Smooth muscle cell (in vitro differentiated cells): ENCODE results near the gene EXOC6B. TPM values are rescaled to one million over a fixed set of nuclear protein-coding genes. Genes with fewer than 3 reads are reported as not detected.

Experiments used
- DNase-seq: peaks from one replicate; lab custom pipeline; 2025; ENCODE audit not compliant: unreplicated experiment; lab: John Stamatoyannopoulos, UW
- H2AFZ ChIP-seq: fragments of 200-600 bp; sonication (generic); 2 replicates; pipeline ENCODE4 v1.6.0; 2016; ENCODE audit warnings: antibody characterized with exemption, low read depth, mild to moderate bottlenecking
- H3F3A ChIP-seq: fragments of 200-600 bp; sonication (generic); 2 replicates; pipeline ENCODE4 v1.6.0; 2017; ENCODE audit warnings: antibody characterized with exemption, low read depth
- H3K27ac ChIP-seq: fragments of 200-600 bp; sonication (generic); 2 replicates; pipeline ENCODE4 v1.5.1; 2016; ENCODE audit warnings: low read depth, mild to moderate bottlenecking
- H3K27me3 ChIP-seq: fragments of 200-600 bp; sonication (generic); 2 replicates; pipeline ENCODE4 v1.6.1; 2016; ENCODE audit warnings: low read depth, mild to moderate bottlenecking
- H3K36me3 ChIP-seq: fragments of 200-600 bp; sonication (generic); 2 replicates; pipeline ENCODE4 v1.5.1; 2016; ENCODE audit warnings: low read depth
- H3K4me1 ChIP-seq: fragments of 200-600 bp; sonication (generic); 2 replicates; pipeline ENCODE4 v1.5.1; 2016; ENCODE audit warnings: low read depth
- H3K4me2 ChIP-seq: fragments of 200-600 bp; sonication (generic); 2 replicates; pipeline ENCODE4 v1.6.0; 2016; ENCODE audit warnings: mild to moderate bottlenecking
- H3K4me3 ChIP-seq: fragments of 200-600 bp; sonication (generic); 2 replicates; pipeline ENCODE4 v1.5.1; 2016; ENCODE audit warnings: mild to moderate bottlenecking
- H3K79me2 ChIP-seq: fragments of 200-600 bp; sonication (generic); 2 replicates; pipeline ENCODE4 v1.6.0; 2016; ENCODE audit warnings: low read depth, mild to moderate bottlenecking
- H3K9ac ChIP-seq: fragments of 200-600 bp; sonication (generic); 2 replicates; pipeline ENCODE4 v1.6.0; 2016; ENCODE audit warnings: low read depth
- H3K9me3 ChIP-seq: fragments of 200-600 bp; sonication (generic); replicated peaks from 2 replicates; pipeline ENCODE4 v1.5.1; 2016; ENCODE audit warnings: low read depth
- H4K20me1 ChIP-seq: fragments of 200-600 bp; sonication (generic); 2 replicates; pipeline ENCODE4 v1.6.0; 2016; ENCODE audit warnings: low read depth
- WGBS: methylation state at CpG from one replicate; pipeline ENCODE4 v1.1.7; 2016; ENCODE audit warnings: low lambda C conversion rate; 5-methylcytosine and 5-hydroxymethylcytosine counted together
- polyA plus RNA-seq: library from polyadenylated mRNA; unstranded; fragments of >200 nt; fragmentation: Nextera tagmentation; extraction: Ambion mirVana; gene quantifications from 2 replicates; pipeline ENCODE4 v1.2.1, GENCODE V29; 2016
- total RNA-seq: library from RNA; depleted of rRNA; stranded (reverse); fragments of >200 nt; gene quantifications from 2 replicates; pipeline ENCODE4 v1.2.3, GENCODE V29; 2014
- TF ChIP-seq, protein P1 (sequence below): fragments of 200-600 bp; sonication (generic); IDR thresholded peaks from 2 replicates; pipeline ENCODE4 v1.5.1; 2017; ENCODE audit warnings: borderline replicate concordance, mild to moderate bottlenecking, antibody characterized with exemption; ENCODE audit not compliant: insufficient read depth, poor library complexity, severe bottlenecking

The EXOC6B gene
- total and polyA plus RNA-seq, 2 experiments from 2014 or later = 6.9 to 19.7 TPM

GRCh38 chr2:72211350-72211749 lies 614.5 kb downstream of the EXOC6B start:
- no peak overlapping the region for H2AFZ ChIP-seq
- H3K9ac ChIP-seq = no peak overlapping the region
- peaks cover 17% of the 10 kb centered on the region for H4K20me1 ChIP-seq
- TF ChIP-seq, protein P1, sequence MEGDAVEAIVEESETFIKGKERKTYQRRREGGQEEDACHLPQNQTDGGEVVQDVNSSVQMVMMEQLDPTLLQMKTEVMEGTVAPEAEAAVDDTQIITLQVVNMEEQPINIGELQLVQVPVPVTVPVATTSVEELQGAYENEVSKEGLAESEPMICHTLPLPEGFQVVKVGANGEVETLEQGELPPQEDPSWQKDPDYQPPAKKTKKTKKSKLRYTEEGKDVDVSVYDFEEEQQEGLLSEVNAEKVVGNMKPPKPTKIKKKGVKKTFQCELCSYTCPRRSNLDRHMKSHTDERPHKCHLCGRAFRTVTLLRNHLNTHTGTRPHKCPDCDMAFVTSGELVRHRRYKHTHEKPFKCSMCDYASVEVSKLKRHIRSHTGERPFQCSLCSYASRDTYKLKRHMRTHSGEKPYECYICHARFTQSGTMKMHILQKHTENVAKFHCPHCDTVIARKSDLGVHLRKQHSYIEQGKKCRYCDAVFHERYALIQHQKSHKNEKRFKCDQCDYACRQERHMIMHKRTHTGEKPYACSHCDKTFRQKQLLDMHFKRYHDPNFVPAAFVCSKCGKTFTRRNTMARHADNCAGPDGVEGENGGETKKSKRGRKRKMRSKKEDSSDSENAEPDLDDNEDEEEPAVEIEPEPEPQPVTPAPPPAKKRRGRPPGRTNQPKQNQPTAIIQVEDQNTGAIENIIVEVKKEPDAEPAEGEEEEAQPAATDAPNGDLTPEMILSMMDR = no peak
- H3K4me3 ChIP-seq = no peak overlapping the region
- H3K4me1 ChIP-seq = no peaks in the 10 kb centered on the region
- no peaks in the 10 kb centered on the region for H3F3A ChIP-seq
- no peak overlapping the region for H3K4me2 ChIP-seq
- no peaks in the 10 kb centered on the region for H3K79me2 ChIP-seq
- no peaks in the 10 kb centered on the region for H3K27me3 ChIP-seq
- no peak overlapping the region for H3K27ac ChIP-seq
- no peak for DNase-seq
- H3K9me3 ChIP-seq = no peaks in the 10 kb centered on the region
- 86% methylated on average over 2 of the region's 2 CpGs for WGBS
- H3K36me3 ChIP-seq = no peaks in the 10 kb centered on the region

DNA sequence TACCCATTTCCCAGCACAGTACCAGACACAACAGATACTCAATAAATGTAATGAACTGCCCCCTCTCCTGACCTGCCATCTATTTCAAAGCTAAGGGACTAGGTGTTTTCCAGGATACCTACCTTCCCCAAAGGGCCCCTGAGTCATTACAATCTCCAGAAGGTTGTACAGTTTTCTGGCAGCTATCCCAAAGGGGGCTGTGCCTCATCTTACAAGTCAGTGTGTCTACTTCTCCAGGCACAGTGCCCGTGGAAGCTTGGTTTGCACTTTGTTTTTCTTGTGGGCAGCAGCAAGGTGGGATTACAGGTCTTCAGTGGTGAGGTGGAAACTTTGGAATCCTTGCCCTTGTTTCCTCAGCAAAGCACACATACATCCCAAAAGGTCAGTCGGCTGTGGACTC lies 615.4 kb downstream of the EXOC6B start:
- H3K4me1 ChIP-seq = no peaks in the 10 kb centered on the region
- no peaks in the 10 kb centered on the region for H3K9me3 ChIP-seq
- H3F3A ChIP-seq = no peaks in the 10 kb centered on the region
- H4K20me1 ChIP-seq = peaks cover 24% of the 10 kb centered on the region
- DNase-seq = no peak
- no peak overlapping the region for H3K27ac ChIP-seq
- H2AFZ ChIP-seq = no peak overlapping the region
- 88% methylated on average over 2 of the region's 2 CpGs for WGBS
- H3K79me2 ChIP-seq = no peaks in the 10 kb centered on the region
- no peaks in the 10 kb centered on the region for H3K36me3 ChIP-seq
- no peak overlapping the region for H3K9ac ChIP-seq
- H3K4me2 ChIP-seq = no peak overlapping the region
- no peaks in the 10 kb centered on the region for H3K27me3 ChIP-seq
- no peak overlapping the region for H3K4me3 ChIP-seq
- TF ChIP-seq, protein P1 = no peak

DNA sequence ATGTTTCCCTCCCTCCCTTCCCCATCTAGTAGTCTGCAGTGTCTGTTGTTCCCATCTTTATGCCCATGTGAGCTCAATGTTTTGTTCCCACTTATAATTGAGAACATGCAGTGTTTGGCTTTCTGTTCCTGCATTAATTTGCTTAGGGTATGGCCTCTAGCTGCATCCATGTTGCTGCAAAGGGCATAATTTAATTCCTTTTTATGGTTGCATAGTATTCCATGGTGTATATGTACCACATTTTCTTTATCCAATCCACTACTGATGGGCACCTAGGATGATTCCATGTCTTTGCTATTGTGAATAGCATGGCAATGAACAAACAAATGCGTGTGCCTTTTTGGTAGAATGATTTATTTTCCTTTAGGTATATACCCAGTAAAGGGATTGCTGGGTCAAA lies 617.6 kb downstream of the EXOC6B start:
- H3K9ac ChIP-seq = no peak overlapping the region
- no peak overlapping the region for H3K27ac ChIP-seq
- no peaks in the 10 kb centered on the region for H3K79me2 ChIP-seq
- no peak for DNase-seq
- no peaks in the 10 kb centered on the region for H3F3A ChIP-seq
- no peaks in the 10 kb centered on the region for H3K36me3 ChIP-seq
- no peaks in the 10 kb centered on the region for H3K4me1 ChIP-seq
- no peaks in the 10 kb centered on the region for H3K27me3 ChIP-seq
- H2AFZ ChIP-seq = no peak overlapping the region
- TF ChIP-seq, protein P1 = no peak
- no peaks in the 10 kb centered on the region for H3K9me3 ChIP-seq
- no peak overlapping the region for H3K4me2 ChIP-seq
- H4K20me1 ChIP-seq = peaks cover 28% of the 10 kb centered on the region
- no peak overlapping the region for H3K4me3 ChIP-seq
- WGBS = 100% methylated on average over 1 of the region's 1 CpG

GRCh38 chr2:72207334-72207733 lies 618.5 kb downstream of the EXOC6B start:
- H2AFZ ChIP-seq = no peak overlapping the region
- H3F3A ChIP-seq = no peaks in the 10 kb centered on the region
- H3K9ac ChIP-seq = no peak overlapping the region
- no peaks in the 10 kb centered on the region for H3K9me3 ChIP-seq
- no peaks in the 10 kb centered on the region for H3K36me3 ChIP-seq
- H3K79me2 ChIP-seq = no peaks in the 10 kb centered on the region
- TF ChIP-seq, protein P1 = no peak
- no peak overlapping the region for H3K4me2 ChIP-seq
- WGBS = 96% methylated on average over 2 of the region's 2 CpGs
- DNase-seq = no peak
- no peaks in the 10 kb centered on the region for H3K27me3 ChIP-seq
- peaks cover 26% of the 10 kb centered on the region for H4K20me1 ChIP-seq
- H3K4me1 ChIP-seq = no peaks in the 10 kb centered on the region
- H3K4me3 ChIP-seq = no peak overlapping the region
- no peak overlapping the region for H3K27ac ChIP-seq
